ENCODE data around the gene CEBPB.

- TF ChIP-seq CTCF (optimal IDR thresholded peaks at IDR 0.05 in 1 of 3, IDR thresholded peaks at IDR 0.05 in 1 of 3, conservative IDR thresholded peaks at IDR 0.05 in 1 of 3; ENCODE audit: extremely low read depth in 1 of 3, insufficient read depth in 2 of 3, low read length in 3 of 3) (no peak), EZH2 (IDR thresholded peaks at IDR 0.05; ENCODE audit: low read length) (no peak)
These were observed 9.3 kb upstream of the CEBPB start for GRCh38 chr20:50181344-50181743.
